GM23338 (cell line): ENCODE results near the gene GLRA1. TPM values are rescaled to one million over a fixed set of nuclear protein-coding genes. Genes with fewer than 3 reads are reported as not detected.

Experiments used
- ATAC-seq: fragments of 200-7000 bp; cut with Tn5 transposase; 3 replicates; pipeline ENCODE4 v1.9.1; 2020
- DNase-seq: peaks from one replicate; pipeline ENCODE4 v3.0.0-alpha.2; 2015; ENCODE audit warnings: low spot score
- H2AFZ ChIP-seq: fragments of 200-600 bp; sonication (generic); 2 replicates; pipeline ENCODE4 v1.8.0; 2016; ENCODE audit warnings: antibody characterized with exemption, mild to moderate bottlenecking, moderate library complexity
- H3F3A ChIP-seq: fragments of 200-600 bp; sonication (generic); replicated peaks from 2 replicates; pipeline ENCODE4 v1.8.0; 2017; ENCODE audit warnings: antibody characterized with exemption, mixed run types, low read depth
- H3K27ac ChIP-seq: fragments of 200-600 bp; sonication (generic); 2 replicates; pipeline ENCODE4 v1.6.1; 2016; ENCODE audit warnings: low read depth
- H3K27me3 ChIP-seq: fragments of 200-600 bp; sonication (generic); 2 replicates; pipeline ENCODE4 v1.8.0; 2016; ENCODE audit warnings: mild to moderate bottlenecking, mixed run types, moderate library complexity; ENCODE audit not compliant: insufficient read depth
- H3K36me3 ChIP-seq: fragments of 200-600 bp; sonication (generic); 2 replicates; pipeline ENCODE4 v1.8.0; 2016; ENCODE audit warnings: mild to moderate bottlenecking; ENCODE audit not compliant: insufficient read depth
- H3K4me1 ChIP-seq: fragments of 200-600 bp; sonication (generic); 2 replicates; pipeline ENCODE4 v1.8.0; 2016; ENCODE audit warnings: mild to moderate bottlenecking, moderate library complexity; ENCODE audit not compliant: insufficient read depth
- H3K4me2 ChIP-seq: fragments of 200-600 bp; sonication (generic); 2 replicates; pipeline ENCODE4 v1.7.1; 2017; ENCODE audit warnings: mixed run types
- H3K4me3 ChIP-seq: fragments of 200-600 bp; sonication (generic); 2 replicates; pipeline ENCODE4 v1.6.1; 2016; ENCODE audit warnings: mixed run types
- H3K79me2 ChIP-seq: fragments of 200-600 bp; sonication (generic); replicated peaks from 2 replicates; pipeline ENCODE4 v1.8.0; 2017; ENCODE audit warnings: mild to moderate bottlenecking; ENCODE audit not compliant: insufficient read depth
- H3K9me2 ChIP-seq: fragments of 200-600 bp; sonication (generic); 2 replicates; pipeline ENCODE4 v1.8.0; 2017; ENCODE audit not compliant: insufficient read depth
- H4K20me1 ChIP-seq: fragments of 200-600 bp; sonication (generic); replicated peaks from 2 replicates; pipeline ENCODE4 v1.8.0; 2017; ENCODE audit warnings: mild to moderate bottlenecking; ENCODE audit not compliant: insufficient read depth
- H3K27ac Mint-ChIP-seq: 2 replicates; pipeline ENCODE4 v1.8.0; 2020; ENCODE audit warnings: inconsistent platforms, mild to moderate bottlenecking, moderate library complexity, mixed read lengths
- H3K27me3 Mint-ChIP-seq: 3 replicates; pipeline ENCODE4 v1.8.0; 2022; ENCODE audit warnings: low read depth, mild to moderate bottlenecking, moderate library complexity, mixed read lengths, inconsistent platforms; ENCODE audit not compliant: insufficient read depth, poor library complexity
- H3K36me3 Mint-ChIP-seq: 3 replicates; pipeline ENCODE4 v1.8.0; 2021; ENCODE audit warnings: low read depth, mild to moderate bottlenecking, inconsistent platforms, moderate library complexity, mixed read lengths
- H3K4me1 Mint-ChIP-seq: 3 replicates; pipeline ENCODE4 v1.8.0; 2020; ENCODE audit warnings: mild to moderate bottlenecking, inconsistent platforms, mixed read lengths
- H3K4me3 Mint-ChIP-seq: 3 replicates; pipeline ENCODE4 v1.8.0; 2021; ENCODE audit warnings: moderate library complexity, mild to moderate bottlenecking, inconsistent platforms, mixed read lengths
- H3K9me3 Mint-ChIP-seq: 3 replicates; pipeline ENCODE4 v1.8.0; 2020; ENCODE audit warnings: moderate library complexity, mild to moderate bottlenecking, inconsistent platforms, mixed read lengths
- CREB1 ChIP-seq: fragments of 250-450 bp; sonication (Bioruptor Pico); IDR thresholded peaks from 2 replicates; pipeline ENCODE4 v1.5.0; 2020; ENCODE audit warnings: low read depth, mild to moderate bottlenecking, moderate library complexity
- EZH2 ChIP-seq: fragments of 200-600 bp; sonication (generic); IDR thresholded peaks from one replicate; pipeline ENCODE4 v1.8.0; 2017; ENCODE audit warnings: antibody characterized with exemption, mild to moderate bottlenecking, low read depth; ENCODE audit not compliant: unreplicated experiment
- EZH2phosphoT487 ChIP-seq: fragments of 200-600 bp; sonication (generic); IDR thresholded peaks from one replicate; pipeline ENCODE4 v1.8.1; 2018; ENCODE audit warnings: antibody characterized with exemption; ENCODE audit not compliant: unreplicated experiment
- JUNB ChIP-seq: IDR thresholded peaks from one replicate; pipeline ENCODE4 v1.6.1; 2016; ENCODE audit warnings: antibody characterized with exemption; ENCODE audit not compliant: unreplicated experiment
- NANOG ChIP-seq: IDR thresholded peaks from 2 replicates; pipeline ENCODE4 v1.6.1; 2016; ENCODE audit warnings: antibody characterized with exemption, borderline replicate concordance
- POLR2AphosphoS5 ChIP-seq: IDR thresholded peaks from 2 replicates; pipeline ENCODE4 v1.6.1; 2016; ENCODE audit warnings: antibody characterized with exemption, low read depth
- REST ChIP-seq: IDR thresholded peaks from one replicate; pipeline ENCODE4 v1.6.1; 2018; ENCODE audit warnings: antibody characterized with exemption; ENCODE audit not compliant: unreplicated experiment
- STAT1 ChIP-seq: IDR thresholded peaks from one replicate; pipeline ENCODE4 v1.6.1; 2016; ENCODE audit warnings: antibody characterized with exemption; ENCODE audit not compliant: unreplicated experiment
- ZNF114 ChIP-seq: fragments of 250-450 bp; sonication (Bioruptor Pico); IDR thresholded peaks from 2 replicates; pipeline ENCODE4 v1.5.0; 2020; ENCODE audit warnings: mild to moderate bottlenecking, moderate library complexity
- ZNF331 ChIP-seq: fragments of 250-450 bp; sonication (Bioruptor Pico); IDR thresholded peaks from 2 replicates; pipeline ENCODE4 v1.5.0; 2020; ENCODE audit warnings: low read depth, mild to moderate bottlenecking, moderate library complexity
- polyA plus RNA-seq: library from polyadenylated mRNA; unstranded; fragments of >200 nt; fragmentation: Nextera tagmentation; extraction: Ambion mirVana; gene quantifications from 2 replicates; pipeline ENCODE4 v1.2.1, GENCODE V29; 2016
- total RNA-seq: library from RNA; depleted of rRNA; stranded (reverse); fragments of >200 nt; shearing (Covaris generic); gene quantifications from 2 replicates; pipeline ENCODE4 v1.2.3, GENCODE V29; 2014
- TF ChIP-seq, protein P1 (sequence below): fragments of 250-450 bp; sonication (Bioruptor Pico); IDR thresholded peaks from 2 replicates; pipeline ENCODE4 v1.5.0; 2020; ENCODE audit warnings: mild to moderate bottlenecking, moderate library complexity
- TF ChIP-seq, protein P2 (sequence below), 2 experiments: fragments of 200-600 bp in 1 of 2; sonication (generic) in 1 of 2; conservative IDR thresholded peaks; 2 replicates each; pipeline versions ENCODE4 v1.5.1 to v1.6.1; 2016 to 2017; ENCODE audit warnings: antibody characterized with exemption in 2 of 2, low read depth in 2 of 2, mild to moderate bottlenecking in 2 of 2, moderate library complexity in 1 of 2
- TF ChIP-seq, protein P3 (sequence below): IDR thresholded peaks from 2 replicates; pipeline ENCODE4 v1.6.1; 2016; ENCODE audit warnings: antibody characterized with exemption

GLRA1 gene
- total and polyA plus RNA-seq, 2 experiments from 2014 or later: not detected

DNA sequence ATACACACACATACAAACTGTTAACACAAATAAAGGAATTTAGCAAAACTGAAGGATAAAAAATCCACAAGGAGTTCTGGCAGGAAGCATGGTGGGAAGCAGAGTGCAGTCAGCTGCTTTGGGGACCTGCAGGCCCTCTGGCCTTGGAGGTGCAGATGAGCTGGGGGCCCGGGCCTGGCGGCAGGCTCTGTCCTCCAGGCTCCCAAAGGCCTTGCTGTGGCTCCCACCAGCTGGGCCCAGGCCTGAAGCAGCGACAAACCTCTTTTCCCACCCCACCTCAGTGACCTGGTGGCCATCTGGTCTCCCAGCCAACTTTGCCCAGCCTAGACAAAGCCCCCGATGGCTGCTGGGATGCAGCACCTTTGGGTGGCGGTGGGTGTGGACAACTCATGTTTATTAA lies 67.8 kb downstream of the GLRA1 start (continued):
- TF ChIP-seq EZH2 (no peak), CREB1 (no peak), JUNB (no peak)

DNA sequence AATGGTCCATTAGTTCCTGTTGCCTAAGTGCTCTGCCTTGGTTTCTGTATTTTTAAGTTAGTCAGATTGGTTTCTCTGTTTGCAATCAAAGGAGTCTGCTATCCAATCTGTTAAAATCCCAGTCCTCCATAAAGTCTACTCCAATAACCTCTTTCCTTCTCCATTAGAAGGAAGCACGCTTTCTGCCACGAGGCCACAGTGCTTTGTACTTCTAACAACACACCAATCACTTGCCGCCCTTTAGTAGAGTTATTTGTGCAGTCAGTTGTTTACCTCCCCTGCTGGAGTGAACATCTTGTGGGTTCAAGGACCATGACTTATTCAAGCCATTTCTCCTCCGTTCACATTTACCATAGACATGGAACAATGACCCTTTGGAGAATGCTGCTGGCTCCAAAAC lies 69.0 kb downstream of the GLRA1 start:
- peaks cover 2% of the 10 kb centered on the region for H3K27me3 Mint-ChIP-seq
- no peak overlapping the region for H3K27ac Mint-ChIP-seq
- Histone ChIP-seq H3K4me3 (no peak overlapping the region), H3K4me2 (no peak overlapping the region), H3K27me3 (no peaks in the 10 kb centered on the region), H3K79me2 (no peaks in the 10 kb centered on the region), H3K36me3 (no peaks in the 10 kb centered on the region), H3K4me1 (no peaks in the 10 kb centered on the region), H4K20me1 (no peaks in the 10 kb centered on the region), H2AFZ (no peak overlapping the region), H3K27ac (no peak overlapping the region), H3K9me2 (no peaks in the 10 kb centered on the region; the same call in 1 of the 2 replicates), H3F3A (no peaks in the 10 kb centered on the region)
- no peaks in the 10 kb centered on the region for H3K4me1 Mint-ChIP-seq
- TF ChIP-seq, protein P1, sequence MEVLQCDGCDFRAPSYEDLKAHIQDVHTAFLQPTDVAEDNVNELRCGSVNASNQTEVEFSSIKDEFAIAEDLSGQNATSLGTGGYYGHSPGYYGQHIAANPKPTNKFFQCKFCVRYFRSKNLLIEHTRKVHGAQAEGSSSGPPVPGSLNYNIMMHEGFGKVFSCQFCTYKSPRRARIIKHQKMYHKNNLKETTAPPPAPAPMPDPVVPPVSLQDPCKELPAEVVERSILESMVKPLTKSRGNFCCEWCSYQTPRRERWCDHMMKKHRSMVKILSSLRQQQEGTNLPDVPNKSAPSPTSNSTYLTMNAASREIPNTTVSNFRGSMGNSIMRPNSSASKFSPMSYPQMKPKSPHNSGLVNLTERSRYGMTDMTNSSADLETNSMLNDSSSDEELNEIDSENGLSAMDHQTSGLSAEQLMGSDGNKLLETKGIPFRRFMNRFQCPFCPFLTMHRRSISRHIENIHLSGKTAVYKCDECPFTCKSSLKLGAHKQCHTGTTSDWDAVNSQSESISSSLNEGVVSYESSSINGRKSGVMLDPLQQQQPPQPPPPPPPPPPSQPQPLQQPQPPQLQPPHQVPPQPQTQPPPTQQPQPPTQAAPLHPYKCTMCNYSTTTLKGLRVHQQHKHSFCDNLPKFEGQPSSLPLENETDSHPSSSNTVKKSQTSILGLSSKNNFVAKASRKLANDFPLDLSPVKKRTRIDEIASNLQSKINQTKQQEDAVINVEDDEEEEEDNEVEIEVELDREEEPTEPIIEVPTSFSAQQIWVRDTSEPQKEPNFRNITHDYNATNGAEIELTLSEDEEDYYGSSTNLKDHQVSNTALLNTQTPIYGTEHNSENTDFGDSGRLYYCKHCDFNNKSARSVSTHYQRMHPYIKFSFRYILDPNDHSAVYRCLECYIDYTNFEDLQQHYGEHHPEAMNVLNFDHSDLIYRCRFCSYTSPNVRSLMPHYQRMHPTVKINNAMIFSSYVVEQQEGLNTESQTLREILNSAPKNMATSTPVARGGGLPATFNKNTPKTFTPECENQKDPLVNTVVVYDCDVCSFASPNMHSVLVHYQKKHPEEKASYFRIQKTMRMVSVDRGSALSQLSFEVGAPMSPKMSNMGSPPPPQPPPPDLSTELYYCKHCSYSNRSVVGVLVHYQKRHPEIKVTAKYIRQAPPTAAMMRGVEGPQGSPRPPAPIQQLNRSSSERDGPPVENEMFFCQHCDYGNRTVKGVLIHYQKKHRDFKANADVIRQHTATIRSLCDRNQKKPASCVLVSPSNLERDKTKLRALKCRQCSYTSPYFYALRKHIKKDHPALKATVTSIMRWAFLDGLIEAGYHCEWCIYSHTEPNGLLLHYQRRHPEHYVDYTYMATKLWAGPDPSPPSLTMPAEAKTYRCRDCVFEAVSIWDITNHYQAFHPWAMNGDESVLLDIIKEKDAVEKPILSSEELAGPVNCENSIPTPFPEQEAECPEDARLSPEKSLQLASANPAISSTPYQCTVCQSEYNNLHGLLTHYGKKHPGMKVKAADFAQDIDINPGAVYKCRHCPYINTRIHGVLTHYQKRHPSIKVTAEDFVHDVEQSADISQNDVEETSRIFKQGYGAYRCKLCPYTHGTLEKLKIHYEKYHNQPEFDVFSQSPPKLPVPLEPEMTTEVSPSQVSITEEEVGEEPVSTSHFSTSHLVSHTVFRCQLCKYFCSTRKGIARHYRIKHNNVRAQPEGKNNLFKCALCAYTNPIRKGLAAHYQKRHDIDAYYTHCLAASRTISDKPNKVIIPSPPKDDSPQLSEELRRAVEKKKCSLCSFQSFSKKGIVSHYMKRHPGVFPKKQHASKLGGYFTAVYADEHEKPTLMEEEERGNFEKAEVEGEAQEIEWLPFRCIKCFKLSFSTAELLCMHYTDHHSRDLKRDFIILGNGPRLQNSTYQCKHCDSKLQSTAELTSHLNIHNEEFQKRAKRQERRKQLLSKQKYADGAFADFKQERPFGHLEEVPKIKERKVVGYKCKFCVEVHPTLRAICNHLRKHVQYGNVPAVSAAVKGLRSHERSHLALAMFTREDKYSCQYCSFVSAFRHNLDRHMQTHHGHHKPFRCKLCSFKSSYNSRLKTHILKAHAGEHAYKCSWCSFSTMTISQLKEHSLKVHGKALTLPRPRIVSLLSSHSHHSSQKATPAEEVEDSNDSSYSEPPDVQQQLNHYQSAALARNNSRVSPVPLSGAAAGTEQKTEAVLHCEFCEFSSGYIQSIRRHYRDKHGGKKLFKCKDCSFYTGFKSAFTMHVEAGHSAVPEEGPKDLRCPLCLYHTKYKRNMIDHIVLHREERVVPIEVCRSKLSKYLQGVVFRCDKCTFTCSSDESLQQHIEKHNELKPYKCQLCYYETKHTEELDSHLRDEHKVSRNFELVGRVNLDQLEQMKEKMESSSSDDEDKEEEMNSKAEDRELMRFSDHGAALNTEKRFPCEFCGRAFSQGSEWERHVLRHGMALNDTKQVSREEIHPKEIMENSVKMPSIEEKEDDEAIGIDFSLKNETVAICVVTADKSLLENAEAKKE (CRISPR knock-in tag): no peak
- TF ChIP-seq STAT1: no peak
- TF ChIP-seq ZNF114: no peak
- no peak for TF ChIP-seq REST
- no peak for TF ChIP-seq EZH2
- TF ChIP-seq, protein P2, sequence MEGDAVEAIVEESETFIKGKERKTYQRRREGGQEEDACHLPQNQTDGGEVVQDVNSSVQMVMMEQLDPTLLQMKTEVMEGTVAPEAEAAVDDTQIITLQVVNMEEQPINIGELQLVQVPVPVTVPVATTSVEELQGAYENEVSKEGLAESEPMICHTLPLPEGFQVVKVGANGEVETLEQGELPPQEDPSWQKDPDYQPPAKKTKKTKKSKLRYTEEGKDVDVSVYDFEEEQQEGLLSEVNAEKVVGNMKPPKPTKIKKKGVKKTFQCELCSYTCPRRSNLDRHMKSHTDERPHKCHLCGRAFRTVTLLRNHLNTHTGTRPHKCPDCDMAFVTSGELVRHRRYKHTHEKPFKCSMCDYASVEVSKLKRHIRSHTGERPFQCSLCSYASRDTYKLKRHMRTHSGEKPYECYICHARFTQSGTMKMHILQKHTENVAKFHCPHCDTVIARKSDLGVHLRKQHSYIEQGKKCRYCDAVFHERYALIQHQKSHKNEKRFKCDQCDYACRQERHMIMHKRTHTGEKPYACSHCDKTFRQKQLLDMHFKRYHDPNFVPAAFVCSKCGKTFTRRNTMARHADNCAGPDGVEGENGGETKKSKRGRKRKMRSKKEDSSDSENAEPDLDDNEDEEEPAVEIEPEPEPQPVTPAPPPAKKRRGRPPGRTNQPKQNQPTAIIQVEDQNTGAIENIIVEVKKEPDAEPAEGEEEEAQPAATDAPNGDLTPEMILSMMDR (conservative IDR thresholded peaks at IDR 0.05; ENCODE audit: low read depth in 2 of 2): no peak
- no peak for TF ChIP-seq EZH2phosphoT487
- no peak for TF ChIP-seq POLR2AphosphoS5
- TF ChIP-seq NANOG: no peak
- TF ChIP-seq, protein P3, sequence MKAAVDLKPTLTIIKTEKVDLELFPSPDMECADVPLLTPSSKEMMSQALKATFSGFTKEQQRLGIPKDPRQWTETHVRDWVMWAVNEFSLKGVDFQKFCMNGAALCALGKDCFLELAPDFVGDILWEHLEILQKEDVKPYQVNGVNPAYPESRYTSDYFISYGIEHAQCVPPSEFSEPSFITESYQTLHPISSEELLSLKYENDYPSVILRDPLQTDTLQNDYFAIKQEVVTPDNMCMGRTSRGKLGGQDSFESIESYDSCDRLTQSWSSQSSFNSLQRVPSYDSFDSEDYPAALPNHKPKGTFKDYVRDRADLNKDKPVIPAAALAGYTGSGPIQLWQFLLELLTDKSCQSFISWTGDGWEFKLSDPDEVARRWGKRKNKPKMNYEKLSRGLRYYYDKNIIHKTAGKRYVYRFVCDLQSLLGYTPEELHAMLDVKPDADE: no peak
- TF ChIP-seq JUNB: no peak
- no peak for TF ChIP-seq CREB1
- no peak for TF ChIP-seq ZNF331 (CRISPR knock-in tag)
- ATAC-seq (no peak), DNase-seq (no peak)
- H3K36me3 Mint-ChIP-seq: no peaks in the 10 kb centered on the region
- H3K4me3 Mint-ChIP-seq: no peak overlapping the region
- H3K9me3 Mint-ChIP-seq: no peaks in the 10 kb centered on the region
